Left ventricle myocardium inferior (tissue), 1 donor: ENCODE results near the gene LRIG3. TPM values are rescaled to one million over a fixed set of nuclear protein-coding genes. Genes with fewer than 3 reads are reported as not detected.

ENCODE experiments used
- DNase-seq: peaks from one replicate; pipeline ENCODE4 v3.0.0-alpha.2; 2020
- H3K27ac ChIP-seq: fragments of 200-600 bp; replicated peaks from 2 replicates; pipeline ENCODE4 v1.8.0; 2021
- H3K27me3 ChIP-seq: fragments of 200-600 bp; 2 replicates; pipeline ENCODE4 v1.8.0; 2021; ENCODE audit warnings: low read depth
- H3K36me3 ChIP-seq: fragments of 200-600 bp; 2 replicates; pipeline ENCODE4 v1.8.0; 2021
- H3K4me1 ChIP-seq: fragments of 200-600 bp; 2 replicates; pipeline ENCODE4 v1.8.0; 2021
- H3K4me3 ChIP-seq: fragments of 200-600 bp; 2 replicates; pipeline ENCODE4 v1.8.0; 2021; ENCODE audit warnings: mild to moderate bottlenecking, moderate library complexity
- H3K9me3 ChIP-seq: fragments of 200-600 bp; replicated peaks from 2 replicates; pipeline ENCODE4 v1.8.0; 2021
- CTCF ChIP-seq: fragments of 200-600 bp; IDR thresholded peaks from 2 replicates; pipeline ENCODE4 v1.8.0; 2021; ENCODE audit warnings: antibody characterized with exemption, mild to moderate bottlenecking, borderline replicate concordance
- intact Hi-C: fragments of 100-400 bp; cut with micrococcal nuclease; formaldehyde crosslinking; loops from one replicate; pipeline ENCODE4 v1.11.0; 2022
- total RNA-seq: library from RNA; stranded (reverse); fragmentation: NEBNext Ultra II Directional; extraction: Animal tissue kit (Norgen Biotek cat#: 25700); gene quantifications from one replicate; pipeline ENCODE4 v1.2.1, GENCODE V29; 2021
- donor health status: DM: no; HTN: yes; CAD: no; lungs with severe emphysema.

Gene LRIG3
- total RNA-seq, 1 donor from 2014 or later = 4.5 TPM

- TF ChIP-seq CTCF = no peak
- H3K4me3 ChIP-seq = no peak overlapping the region
- H3K36me3 ChIP-seq = peaks cover 88% of the 10 kb centered on the region
- H3K27me3 ChIP-seq = no peaks in the 10 kb centered on the region
- H3K4me1 ChIP-seq = no peaks in the 10 kb centered on the region
- no peaks in the 10 kb centered on the region for H3K9me3 ChIP-seq
- intact Hi-C loops = no loop called here
- no peak overlapping the region for H3K27ac ChIP-seq
- DNase-seq = no peak
Observed at GRCh38 chr12:58873496-58873895, 46.8 kb downstream of the LRIG3 start.

GRCh38 chr12:58871556-58871955 is 48.7 kb downstream of the LRIG3 start:
- peak overlapping the region; percentile 16 for H3K4me3 ChIP-seq
- H3K36me3 ChIP-seq = peaks cover 73% of the 10 kb centered on the region
- no peaks in the 10 kb centered on the region for H3K4me1 ChIP-seq
- no peaks in the 10 kb centered on the region for H3K9me3 ChIP-seq
- no peak overlapping the region for H3K27ac ChIP-seq
- intact Hi-C loops = no loop called here
- TF ChIP-seq CTCF = no peak
- H3K27me3 ChIP-seq = no peaks in the 10 kb centered on the region
- no peak for DNase-seq

- no peak overlapping the region for H3K27ac ChIP-seq
- no peak for TF ChIP-seq CTCF
- H3K9me3 ChIP-seq = no peaks in the 10 kb centered on the region
- H3K4me1 ChIP-seq = no peaks in the 10 kb centered on the region
- peaks cover 63% of the 10 kb centered on the region for H3K36me3 ChIP-seq
- no peaks in the 10 kb centered on the region for H3K27me3 ChIP-seq
- DNase-seq = no peak
- H3K4me3 ChIP-seq = no peak overlapping the region
- intact Hi-C loops = no loop called here
Observed at GRCh38 chr12:58870595-58870994, 49.7 kb downstream of the LRIG3 start.

- TF ChIP-seq CTCF = no peak
- Histone ChIP-seq H3K27ac (no peak overlapping the region), H3K27me3 (no peaks in the 10 kb centered on the region), H3K9me3 (no peaks in the 10 kb centered on the region), H3K36me3 (no peaks in the 10 kb centered on the region), H3K4me1 (no peaks in the 10 kb centered on the region), H3K4me3 (no peak overlapping the region)
- intact Hi-C loops = no loop called here
- no peak for DNase-seq
Observed at GRCh38 chr12:58860788-58861240, 59.5 kb downstream of the LRIG3 start.

GRCh38 chr12:58860056-58860787 is 60.1 kb downstream of the LRIG3 start:
- no peak for DNase-seq
- TF ChIP-seq CTCF = no peak
- Histone ChIP-seq H3K4me1 (no peaks in the 10 kb centered on the region), H3K36me3 (no peaks in the 10 kb centered on the region), H3K4me3 (no peak overlapping the region), H3K27me3 (no peaks in the 10 kb centered on the region), H3K9me3 (no peaks in the 10 kb centered on the region), H3K27ac (no peak overlapping the region)
- intact Hi-C loops = no loop called here
